Endometrium (tissue), 2 donors: Measurements from ENCODE around the gene NPAS2.

ENCODE experiments used
- FAIRE-seq: peaks from 2 replicates; lab custom pipeline; 2012; peaks lifted over from hg19 to GRCh38; lab: Jason Lieb, UNC
- donor health status: control.
- donor health status: control.

Gene NPAS2

GRCh38 chr2:100821255-100821910 lies 1.4 kb downstream of the NPAS2 start:
- no peak for FAIRE-seq

GRCh38 chr2:100821911-100822265 lies 1.9 kb downstream of the NPAS2 start:
- no peak for FAIRE-seq

GRCh38 chr2:100822587-100823248 lies 2.8 kb downstream of the NPAS2 start:
- no peak for FAIRE-seq

- no peak for FAIRE-seq
These were observed 3.9 kb downstream of the NPAS2 start for GRCh38 chr2:100823665-100824438.

GRCh38 chr2:100824842-100825241 lies 4.9 kb downstream of the NPAS2 start:
- no peak for FAIRE-seq

- no peak for FAIRE-seq
These were observed 6.6 kb downstream of the NPAS2 start for GRCh38 chr2:100826494-100826893.

- no peak for FAIRE-seq
These were observed 11.3 kb downstream of the NPAS2 start for GRCh38 chr2:100831158-100831750.

- no peak for FAIRE-seq
These were observed 11.9 kb downstream of the NPAS2 start for GRCh38 chr2:100831831-100832230.

GRCh38 chr2:100832885-100833284 lies 12.9 kb downstream of the NPAS2 start:
- no peak for FAIRE-seq

- FAIRE-seq: no peak
These were observed 13.4 kb downstream of the NPAS2 start for GRCh38 chr2:100833331-100833730.

- no peak for FAIRE-seq
These were observed 14.3 kb downstream of the NPAS2 start for GRCh38 chr2:100834221-100834620.

- FAIRE-seq: no peak
These were observed 15.2 kb downstream of the NPAS2 start for GRCh38 chr2:100835006-100835659.

- FAIRE-seq: no peak
These were observed 20.6 kb downstream of the NPAS2 start for GRCh38 chr2:100840519-100840918.

GRCh38 chr2:100842241-100842922 lies 22.4 kb downstream of the NPAS2 start:
- no peak for FAIRE-seq

- FAIRE-seq: no peak
These were observed 24.6 kb downstream of the NPAS2 start for GRCh38 chr2:100844514-100844913.

GRCh38 chr2:100845141-100845991 lies 25.4 kb downstream of the NPAS2 start:
- FAIRE-seq: no peak

- FAIRE-seq: no peak
These were observed 26.8 kb downstream of the NPAS2 start for GRCh38 chr2:100846716-100847115.

- no peak for FAIRE-seq
These were observed 32.5 kb downstream of the NPAS2 start for GRCh38 chr2:100852447-100852846.

GRCh38 chr2:100852999-100853908 lies 33.3 kb downstream of the NPAS2 start:
- FAIRE-seq: no peak
